H9 (cell line): ENCODE results near the gene CCDC124. TPM values are rescaled to one million over a fixed set of nuclear protein-coding genes. Genes with fewer than 3 reads are reported as not detected.

Experiments
- DNase-seq: peaks from one replicate; pipeline ENCODE4 v3.0.0-alpha.2; 2017
- H2AFZ ChIP-seq: one replicate; pipeline ENCODE4 v1.6.1; 2013; ENCODE audit warnings: mild to moderate bottlenecking, low read length, control low read depth, moderate library complexity
- H2AK5ac ChIP-seq: 2 replicates; pipeline ENCODE4 v1.6.1; 2013; ENCODE audit warnings: low read length, control low read depth, mixed read lengths; ENCODE audit not compliant: insufficient read length
- H2BK120ac ChIP-seq: one replicate; pipeline ENCODE4 v1.6.1; 2013; ENCODE audit warnings: low read depth, mild to moderate bottlenecking, low read length, control low read depth, inconsistent platforms; ENCODE audit not compliant: poor library complexity, severe bottlenecking
- H2BK12ac ChIP-seq: 2 replicates; pipeline ENCODE4 v1.6.1; 2013; ENCODE audit warnings: low read length, control low read depth, mixed read lengths, low read depth; ENCODE audit not compliant: insufficient read length
- H2BK15ac ChIP-seq: 2 replicates; pipeline ENCODE4 v1.6.1; 2013; ENCODE audit warnings: low read depth, low read length, control low read depth
- H2BK20ac ChIP-seq: one replicate; pipeline ENCODE4 v1.6.1; 2013; ENCODE audit warnings: low read depth, mild to moderate bottlenecking, low read length, control low read depth, inconsistent platforms; ENCODE audit not compliant: poor library complexity, severe bottlenecking
- H2BK5ac ChIP-seq: 2 replicates; pipeline ENCODE4 v1.6.1; 2013; ENCODE audit warnings: low read length, control low read depth, mixed read lengths; ENCODE audit not compliant: insufficient read length
- H3K14ac ChIP-seq: 2 replicates; pipeline ENCODE4 v1.6.1; 2013; ENCODE audit warnings: low read length, control low read depth; ENCODE audit not compliant: insufficient read depth
- H3K18ac ChIP-seq: 2 replicates; pipeline ENCODE4 v1.6.1; 2013; ENCODE audit warnings: low read depth, mild to moderate bottlenecking, mixed read lengths, low read length, control low read depth; ENCODE audit not compliant: insufficient read length
- H3K23ac ChIP-seq: 2 replicates; pipeline ENCODE4 v1.6.1; 2013; ENCODE audit warnings: low read length, control low read depth, mixed read lengths, low read depth; ENCODE audit not compliant: insufficient read length
- H3K23me2 ChIP-seq: 2 replicates; pipeline ENCODE4 v1.6.1; 2013; ENCODE audit warnings: low read depth, mild to moderate bottlenecking, mixed read lengths, low read length, control low read depth; ENCODE audit not compliant: insufficient read length, poor library complexity, severe bottlenecking
- H3K27ac ChIP-seq: 2 replicates; pipeline ENCODE4 v1.5.1; 2013; ENCODE audit warnings: low read length, control low read depth, mixed read lengths, low read depth; ENCODE audit not compliant: insufficient read length
- H3K27me3 ChIP-seq: 2 replicates; pipeline ENCODE4 v1.6.1; 2013; ENCODE audit warnings: low read length, control low read depth, inconsistent platforms; ENCODE audit not compliant: insufficient read depth
- H3K4ac ChIP-seq: 2 replicates; pipeline ENCODE4 v1.6.1; 2013; ENCODE audit warnings: low read depth, mild to moderate bottlenecking, control low read depth, inconsistent platforms, low read length, moderate library complexity
- H3K4me1 ChIP-seq: 2 replicates; pipeline ENCODE4 v1.6.1; 2013; ENCODE audit warnings: low read length, control low read depth, inconsistent platforms; ENCODE audit not compliant: insufficient read depth
- H3K4me2 ChIP-seq: 2 replicates; pipeline ENCODE4 v1.6.1; 2013; ENCODE audit warnings: low read length, control low read depth, mixed read lengths; ENCODE audit not compliant: insufficient read length, insufficient read depth
- H3K56ac ChIP-seq: 2 replicates; pipeline ENCODE4 v1.6.1; 2013; ENCODE audit warnings: low read depth, mild to moderate bottlenecking, mixed read lengths, low read length, control low read depth; ENCODE audit not compliant: insufficient read length
- H3K79me1 ChIP-seq: 2 replicates; pipeline ENCODE4 v1.6.1; 2013; ENCODE audit warnings: low read depth, mild to moderate bottlenecking, moderate library complexity, low read length, control low read depth, inconsistent platforms; ENCODE audit not compliant: insufficient read depth, poor library complexity, severe bottlenecking
- H3K79me2 ChIP-seq: 2 replicates; pipeline ENCODE4 v1.6.1; 2013; ENCODE audit warnings: low read length, control low read depth, inconsistent platforms; ENCODE audit not compliant: insufficient read depth
- H3K9ac ChIP-seq: 2 replicates; pipeline ENCODE4 v1.6.1; 2013; ENCODE audit warnings: low read length, control low read depth, mixed read lengths; ENCODE audit not compliant: insufficient read length; ENCODE audit errors: extremely low read depth
- H3K9me3 ChIP-seq: one replicate; pipeline ENCODE4 v1.6.1; 2013; ENCODE audit warnings: low read depth, low read length, inconsistent platforms; ENCODE audit not compliant: control insufficient read depth
- H3T11ph ChIP-seq: one replicate; pipeline ENCODE4 v1.6.1; 2013; ENCODE audit warnings: mild to moderate bottlenecking, low read length, control low read depth, inconsistent platforms
- H4K20me1 ChIP-seq: one replicate; pipeline ENCODE4 v1.6.1; 2013; ENCODE audit not compliant: control insufficient read depth, insufficient read length, insufficient read depth
- H4K5ac ChIP-seq: 2 replicates; pipeline ENCODE4 v1.6.1; 2013; ENCODE audit warnings: low read depth, mild to moderate bottlenecking, mixed read lengths, low read length, control low read depth; ENCODE audit not compliant: insufficient read length
- H4K8ac ChIP-seq: replicated peaks from 2 replicates; pipeline ENCODE4 v1.6.1; 2013; ENCODE audit warnings: low read length, control low read depth, mixed read lengths, low read depth; ENCODE audit not compliant: insufficient read length
- H4K91ac ChIP-seq: 2 replicates; pipeline ENCODE4 v1.6.1; 2013; ENCODE audit warnings: low read depth, mild to moderate bottlenecking, moderate library complexity, mixed read lengths, low read length, control low read depth; ENCODE audit not compliant: insufficient read length
- H3K27ac Mint-ChIP-seq, 3 experiments: 2 replicates in 2 of 3; 3 replicates in 1 of 3; pipeline ENCODE4 v1.8.0; 2020 to 2021; ENCODE audit warnings: mixed read lengths in 3 of 3, mild to moderate bottlenecking in 1 of 3, moderate library complexity in 1 of 3
- H3K27me3 Mint-ChIP-seq: 2 replicates; pipeline ENCODE4 v1.8.0; 2021; ENCODE audit warnings: low read depth, mild to moderate bottlenecking, moderate library complexity, mixed read lengths
- H3K36me3 Mint-ChIP-seq, 3 experiments: 2 replicates in 2 of 3; 3 replicates in 1 of 3; pipeline ENCODE4 v1.8.0; 2020 to 2021; ENCODE audit warnings: low read depth in 3 of 3, mixed read lengths in 3 of 3; ENCODE audit not compliant: insufficient read depth in 1 of 3
- H3K4me1 Mint-ChIP-seq, 2 experiments: 2 replicates each; pipeline ENCODE4 v1.8.0; 2020; ENCODE audit warnings: mixed read lengths in 2 of 2
- H3K4me3 Mint-ChIP-seq, 2 experiments: 2 replicates in 1 of 2; 3 replicates in 1 of 2; pipeline ENCODE4 v1.8.0; 2020 to 2021; ENCODE audit warnings: mild to moderate bottlenecking in 2 of 2, mixed read lengths in 2 of 2, moderate library complexity in 1 of 2
- H3K9me3 Mint-ChIP-seq, 2 experiments: 2 replicates in 1 of 2; 3 replicates in 1 of 2; pipeline ENCODE4 v1.8.0; 2020; ENCODE audit warnings: mild to moderate bottlenecking in 2 of 2, mixed read lengths in 2 of 2, moderate library complexity in 1 of 2
- CTCF ChIP-seq: fragments of 200-600 bp; sonication (generic); conservative IDR thresholded peaks from 3 replicates; pipeline ENCODE4 v1.8.0; 2021; ENCODE audit warnings: antibody characterized with exemption, mild to moderate bottlenecking
- WGBS: extraction: QIAGEN DNeasy Blood & Tissue Kit; methylation state at CpG from one replicate; pipeline ENCODE4 v1.1.7; 2013; ENCODE audit warnings: missing lambda C conversion rate, low lambda C conversion rate, mixed read lengths; ENCODE audit not compliant: insufficient read length; ENCODE audit errors: extremely low coverage; 5-methylcytosine and 5-hydroxymethylcytosine counted together
- total RNA-seq: library from RNA; stranded (reverse); gene quantifications from 2 replicates; pipeline ENCODE4 v1.2.1, GENCODE V29; 2021

The CCDC124 gene
- total RNA-seq, 1 experiment from 2014 or later, result 119 TPM

DNA sequence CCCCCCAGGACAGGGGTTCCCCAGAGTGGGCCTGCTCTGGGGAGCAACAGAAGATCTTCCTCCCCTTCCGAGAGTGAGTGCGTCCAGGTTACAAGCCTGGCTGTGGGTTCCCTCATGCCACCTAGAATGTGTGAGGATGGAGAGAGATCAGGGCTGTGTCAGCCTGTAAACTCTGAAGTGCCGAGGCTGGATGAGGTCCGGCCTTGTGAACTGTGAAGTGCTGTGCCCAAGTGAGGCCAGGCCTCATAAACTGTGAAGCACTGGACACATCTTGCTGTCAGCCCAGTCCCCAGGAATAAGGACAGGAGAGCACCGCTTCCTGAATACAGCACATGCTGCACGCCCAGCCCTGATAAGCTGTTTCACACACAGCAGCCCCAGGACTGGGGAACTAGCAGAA lies 41.7 kb downstream of the CCDC124 start:
- no peak overlapping the region for H3K27ac ChIP-seq
- Mint-ChIP-seq H3K4me3 (no peak overlapping the region), H3K9me3 (no peaks in the 10 kb centered on the region), H3K36me3 (peaks cover 0 to 19% (median 14%) of the 10 kb centered on the region in 3 experiments; a peak in 6 of 7 replicates), H3K4me1 (peaks cover 0 to 2% of the 10 kb centered on the region in 2 experiments; a peak in 1 of 4 replicates), H3K27ac (no peak overlapping the region; a peak in 1 of 7 replicates), H3K27me3 (peaks cover 2% of the 10 kb centered on the region; the same call in 1 of the 2 replicates)
- H3K9me3 ChIP-seq, result no peaks in the 10 kb centered on the region
- no peaks in the 10 kb centered on the region for H4K20me1 ChIP-seq
- no peak overlapping the region for H4K91ac ChIP-seq
- no peaks in the 10 kb centered on the region for H3K79me2 ChIP-seq
- no peak overlapping the region for H3K18ac ChIP-seq
- no peak overlapping the region for H3K56ac ChIP-seq
- no peak overlapping the region for H3K9ac ChIP-seq
- H3K4ac ChIP-seq, result no peak overlapping the region
- WGBS, result no CpG with 5 or more reads among the region's 6 CpGs
- no peak overlapping the region for H2AFZ ChIP-seq
- H2BK15ac ChIP-seq, result no peak overlapping the region
- no peak overlapping the region for H2BK20ac ChIP-seq
- no peak overlapping the region for H2AK5ac ChIP-seq
- H2BK5ac ChIP-seq, result no peak overlapping the region
- no peak overlapping the region for H2BK120ac ChIP-seq
- no peaks in the 10 kb centered on the region for H3K4me1 ChIP-seq
- no peaks in the 10 kb centered on the region for H3K23me2 ChIP-seq
- no peak overlapping the region for H3K23ac ChIP-seq
- H2BK12ac ChIP-seq, result no peak overlapping the region
- H3K4me2 ChIP-seq, result no peak overlapping the region
- no peaks in the 10 kb centered on the region for H3K79me1 ChIP-seq
- H3T11ph ChIP-seq, result no peak overlapping the region
- no peak overlapping the region for H4K8ac ChIP-seq
- no peak overlapping the region for H4K5ac ChIP-seq
- TF ChIP-seq CTCF, result no peak
- DNase-seq, result no peak
- no peak overlapping the region for H3K14ac ChIP-seq
- H3K27me3 ChIP-seq, result no peaks in the 10 kb centered on the region
